ENCODE results near the gene INO80B.

GRCh38 chr2:74448771-74449170 is 6.1 kb upstream of the INO80B start:
- TF ChIP-seq CTCF (IDR thresholded peaks at IDR 0.05) (no peak), ZFX (IDR thresholded peaks at IDR 0.05; ENCODE audit: borderline replicate concordance) (no peak)

All from 22Rv1 (cell line).